ENCODE measurements around the gene ZC3H15.

The ZC3H15 gene

DNA sequence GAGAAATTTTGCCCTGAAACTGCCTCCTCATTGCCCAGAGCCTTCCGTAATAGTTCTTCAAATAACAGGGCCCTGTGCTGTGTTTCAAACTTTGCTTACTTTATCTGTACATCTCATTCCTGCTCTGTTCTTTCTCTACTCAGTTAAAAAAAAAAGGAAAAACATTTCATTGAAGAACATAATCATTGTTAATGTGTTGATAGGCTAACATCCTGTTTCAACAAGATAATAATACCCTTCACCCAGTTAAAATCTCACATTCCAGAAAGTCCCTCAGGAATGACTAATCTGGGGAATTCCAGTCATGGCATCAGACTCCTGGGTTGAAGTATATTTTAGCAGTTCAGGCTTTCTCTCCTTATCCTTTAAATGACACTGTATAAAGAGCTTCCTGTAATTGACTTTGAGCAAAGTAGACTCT lies 58.2 kb downstream of the ZC3H15 start:
- DNase-seq, result peak; percentile 73

DNA sequence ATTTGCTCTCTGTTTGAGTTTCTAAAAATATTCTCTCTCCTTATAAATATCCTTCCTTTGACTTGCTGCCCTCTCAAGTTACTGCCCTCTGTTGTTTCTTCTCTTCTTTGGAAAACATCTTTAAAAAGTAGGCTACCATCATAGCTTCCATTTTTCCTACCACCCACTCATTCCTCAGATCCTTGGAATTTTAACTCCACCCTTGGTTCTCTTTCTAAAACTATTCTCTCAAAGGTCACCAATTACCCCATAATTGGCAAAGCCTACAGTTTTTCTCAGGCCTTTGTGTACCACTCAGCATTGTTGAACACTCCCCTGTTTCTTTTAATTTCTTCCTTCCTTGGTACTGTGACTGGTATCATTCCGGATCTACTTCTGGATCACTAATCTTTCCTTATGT lies 60.8 kb downstream of the ZC3H15 start:
- no peak for DNase-seq

DNA sequence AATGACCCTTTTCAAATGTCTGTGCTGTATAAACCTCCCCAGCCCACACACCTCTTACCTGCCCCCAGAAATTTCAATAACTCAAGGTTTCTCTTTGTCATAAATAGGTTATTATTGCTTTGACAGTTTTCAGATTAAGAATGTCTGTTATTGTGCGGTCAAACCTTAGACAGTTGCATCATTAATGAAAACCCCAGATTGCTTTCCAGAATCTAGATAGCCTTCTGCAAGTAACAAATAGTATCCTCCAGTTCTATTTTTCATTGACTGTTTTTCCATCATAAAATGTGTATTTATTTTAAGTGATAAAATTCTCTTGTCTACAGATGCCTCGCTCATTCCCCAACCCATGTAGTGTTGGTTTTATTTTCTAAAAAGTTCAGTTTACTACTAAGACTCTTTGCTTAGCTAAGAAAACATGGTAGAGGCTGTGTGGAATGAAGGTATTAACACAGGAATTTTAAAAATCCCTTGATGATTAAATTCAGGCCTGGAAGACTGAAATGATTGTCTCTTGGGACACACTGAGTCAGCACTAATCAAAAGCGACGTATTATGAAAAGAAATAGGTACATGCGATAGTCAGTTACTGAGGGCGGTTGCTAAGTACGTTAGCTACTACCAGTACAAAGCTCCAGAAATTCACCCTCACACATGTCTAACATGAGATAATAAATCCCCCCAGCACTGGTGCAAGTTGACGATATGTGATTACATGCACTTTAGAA lies 65.4 kb downstream of the ZC3H15 start:
- DNase-seq, result no peak

DNA sequence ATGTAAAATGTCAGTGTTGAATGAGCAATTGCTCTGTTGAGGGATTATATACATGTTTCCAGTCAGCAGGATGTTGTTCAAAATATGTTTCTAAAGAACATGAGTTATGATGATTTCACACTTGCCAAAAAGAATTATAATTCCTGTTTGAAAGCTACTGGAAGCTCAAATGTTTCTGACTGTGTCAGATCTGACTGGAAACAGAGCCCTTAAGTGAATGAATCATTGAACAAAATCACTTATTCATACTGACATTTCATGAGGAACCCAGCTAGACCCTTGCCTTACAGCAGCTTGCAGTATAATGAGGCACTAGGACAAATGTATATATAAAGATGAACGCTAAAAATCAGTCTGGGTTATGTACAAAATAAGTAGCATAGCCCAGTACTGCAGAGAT lies 68.4 kb downstream of the ZC3H15 start:
- DNase-seq, result peak; percentile 16

DNA sequence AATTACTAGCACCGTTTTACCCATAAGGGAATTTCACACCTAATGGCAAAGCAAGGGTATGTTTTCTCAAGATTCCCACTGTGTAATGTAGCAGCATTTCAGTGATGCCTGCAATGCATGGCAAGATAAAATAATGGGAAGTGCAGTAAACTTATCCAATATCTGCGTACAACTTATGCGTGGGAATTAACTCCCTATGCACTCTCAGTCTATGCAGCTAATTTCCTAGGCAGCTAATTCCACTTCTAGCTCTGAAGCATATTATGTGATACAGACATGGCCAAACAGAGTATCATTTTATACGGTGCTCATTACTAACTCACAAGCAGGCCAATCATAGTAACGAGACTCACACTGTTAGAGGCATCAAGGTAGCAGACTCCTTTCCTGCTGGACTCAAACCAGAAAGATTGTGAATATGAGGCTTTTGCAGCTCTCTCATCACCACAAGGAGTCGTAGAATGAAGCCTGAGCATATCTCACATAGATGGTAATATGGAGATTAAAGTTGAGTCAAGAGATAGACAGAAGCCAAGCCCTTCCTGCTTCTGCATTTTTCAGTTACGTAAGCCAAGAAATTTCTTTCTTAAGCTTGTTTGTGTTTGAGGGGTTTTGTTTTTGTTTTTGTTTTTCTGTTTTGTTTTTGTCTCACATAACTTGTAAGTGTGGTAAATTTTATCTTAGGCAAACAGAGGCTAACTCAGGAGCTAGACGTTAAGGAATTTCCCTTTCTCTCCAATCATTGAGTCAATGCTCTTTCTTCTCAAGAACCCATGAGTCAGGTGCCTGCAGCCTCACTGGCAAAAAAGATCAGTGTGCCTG lies 69.0 kb downstream of the ZC3H15 start:
- peak; percentile 56 for DNase-seq

DNA sequence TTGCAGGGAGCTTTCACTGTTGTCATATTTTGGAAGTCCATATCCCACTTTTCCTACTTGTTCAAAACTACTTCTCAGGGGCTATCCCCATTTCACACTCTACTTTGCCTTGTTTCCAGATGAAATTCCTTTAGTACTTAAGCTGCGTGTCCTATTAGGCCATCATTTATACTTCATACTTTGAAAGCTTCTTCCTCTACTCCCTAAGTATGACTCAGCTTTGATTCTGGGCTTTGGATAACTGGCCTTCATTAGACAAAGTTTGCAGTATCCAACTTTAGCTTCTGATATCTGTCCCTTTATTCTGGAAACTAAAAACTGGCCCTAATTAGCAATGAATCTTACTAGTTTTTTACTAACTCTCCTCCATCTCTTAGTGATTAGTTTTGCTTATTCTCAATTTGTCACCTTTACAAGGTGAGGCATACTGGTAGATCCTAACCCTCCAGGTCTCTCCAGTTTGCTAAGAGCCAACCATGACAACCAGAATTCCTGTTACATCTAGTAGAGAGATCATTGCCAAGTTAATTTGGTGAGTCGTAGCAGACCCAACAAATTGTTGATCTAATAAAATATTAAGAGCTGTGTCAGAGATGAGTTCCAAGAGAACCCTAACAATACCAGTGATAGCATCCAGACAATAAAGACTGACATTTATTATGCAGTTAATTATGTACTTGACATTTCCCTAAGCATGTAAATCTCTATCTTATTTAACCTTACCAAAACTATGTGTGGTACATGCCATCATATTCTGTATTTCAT lies 72.6 kb downstream of the ZC3H15 start:
- no peak for DNase-seq
